Ramos (cell line): ENCODE measurements around the gene CHMP6.

Source experiments
- in situ Hi-C: fragments of 300-500 bp; cut with MboI; formaldehyde crosslinking; loops from one replicate; pipeline ENCODE4 v1.14.3; 2022; ENCODE audit warnings: low sequenced_read_pairs; ENCODE audit not compliant: unreplicated experiment

CHMP6 gene

GRCh38 chr17:80955671-80956280 lies 35.9 kb upstream of the CHMP6 start:
- in situ Hi-C loops, result no loop called here

- in situ Hi-C loops, result no loop called here
Measured at GRCh38 chr17:80956321-80957190, 35.1 kb upstream of the CHMP6 start.

- in situ Hi-C loops, result no loop called here
Measured at GRCh38 chr17:80957461-80957941, 34.1 kb upstream of the CHMP6 start.

GRCh38 chr17:80959330-80960036 lies 32.2 kb upstream of the CHMP6 start:
- in situ Hi-C loops, result no loop called here

- in situ Hi-C loops, result no loop called here
Measured at GRCh38 chr17:80960037-80960796, 31.4 kb upstream of the CHMP6 start.

GRCh38 chr17:80960797-80961452 lies 30.7 kb upstream of the CHMP6 start:
- in situ Hi-C loops, result no loop called here

GRCh38 chr17:80961541-80962330 lies 29.9 kb upstream of the CHMP6 start:
- in situ Hi-C loops, result no loop called here

- in situ Hi-C loops, result no loop called here
Measured at GRCh38 chr17:80962356-80963329, 29.0 kb upstream of the CHMP6 start.

- in situ Hi-C loops, result no loop called here
Measured at GRCh38 chr17:80963812-80964543, 27.7 kb upstream of the CHMP6 start.

- in situ Hi-C loops, result no loop called here
Measured at GRCh38 chr17:80964544-80964856, 27.1 kb upstream of the CHMP6 start.

GRCh38 chr17:80964859-80965580 lies 26.6 kb upstream of the CHMP6 start:
- in situ Hi-C loops, result no loop called here

- in situ Hi-C loops, result no loop called here
Measured at GRCh38 chr17:80965606-80966005, 26.0 kb upstream of the CHMP6 start.

- in situ Hi-C loops, result no loop called here
Measured at GRCh38 chr17:80967404-80967872, 24.2 kb upstream of the CHMP6 start.

- in situ Hi-C loops, result no loop called here
Measured at GRCh38 chr17:80968602-80969029, 23.0 kb upstream of the CHMP6 start.

- in situ Hi-C loops, result no loop called here
Measured at GRCh38 chr17:80969030-80969673, 22.5 kb upstream of the CHMP6 start.

- in situ Hi-C loops, result loop anchor here (5.0 kb wide), 1 partner anchor 122 kb away; no protein-coding TSS in a partner anchor
Measured at GRCh38 chr17:80969674-80970043, 22.0 kb upstream of the CHMP6 start.
